OCI-LY1 (cell line): ENCODE measurements around the gene PIP5K1C.

ENCODE experiments used
- H2AFZ ChIP-seq: fragments of 200-600 bp; sonication (generic), shearing (Covaris generic); 2 replicates; pipeline ENCODE4 v1.6.0; 2014; ENCODE audit warnings: antibody characterized with exemption, mild to moderate bottlenecking, low read length
- H3F3A ChIP-seq: fragments of 200-600 bp; sonication (generic), shearing (Covaris generic); 2 replicates; pipeline ENCODE4 v1.6.0; 2014; ENCODE audit warnings: mild to moderate bottlenecking, antibody characterized with exemption, low read length, moderate library complexity; ENCODE audit not compliant: insufficient read depth
- H3K27ac ChIP-seq: fragments of 200-600 bp; sonication (generic); 2 replicates; pipeline ENCODE4 v1.5.1; 2014; ENCODE audit warnings: low read length, mixed run types, mild to moderate bottlenecking, low read depth; ENCODE audit not compliant: poor library complexity, severe bottlenecking
- H3K27me3 ChIP-seq: fragments of 200-600 bp; sonication (generic); 2 replicates; pipeline ENCODE4 v1.6.0; 2014; ENCODE audit warnings: antibody characterized with exemption, mild to moderate bottlenecking, low read length, moderate library complexity; ENCODE audit not compliant: insufficient read depth
- H3K36me3 ChIP-seq: fragments of 200-600 bp; sonication (generic); 2 replicates; pipeline ENCODE4 v1.6.1; 2014; ENCODE audit warnings: mild to moderate bottlenecking, antibody characterized with exemption, low read length, moderate library complexity, mixed read lengths; ENCODE audit not compliant: insufficient read depth
- H3K4me1 ChIP-seq: fragments of 200-600 bp; sonication (generic); 2 replicates; pipeline ENCODE4 v1.5.1; 2014; ENCODE audit warnings: mild to moderate bottlenecking, low read length, moderate library complexity; ENCODE audit not compliant: insufficient read depth, severe bottlenecking
- H3K4me2 ChIP-seq: fragments of 200-600 bp; sonication (generic), shearing (Covaris generic); 2 replicates; pipeline ENCODE4 v1.6.1; 2014; ENCODE audit warnings: low read length
- H3K4me3 ChIP-seq: fragments of 200-600 bp; sonication (generic); 2 replicates; pipeline ENCODE4 v1.5.1; 2014; ENCODE audit warnings: low read length, low read depth, mild to moderate bottlenecking, mixed read lengths; ENCODE audit not compliant: poor library complexity, severe bottlenecking
- H3K79me2 ChIP-seq: fragments of 200-600 bp; shearing (Covaris generic); 2 replicates; pipeline ENCODE4 v1.6.1; 2016; ENCODE audit warnings: mixed run types, low read length, mixed read lengths; ENCODE audit not compliant: insufficient read depth
- H3K9ac ChIP-seq: fragments of 200-600 bp; sonication (generic), shearing (Covaris generic); 2 replicates; pipeline ENCODE4 v1.6.1; 2014; ENCODE audit warnings: mild to moderate bottlenecking, low read length, mixed read lengths
- H3K9me2 ChIP-seq: fragments of 200-600 bp; sonication (generic), shearing (Covaris generic); 2 replicates; pipeline ENCODE4 v1.6.1; 2014; ENCODE audit warnings: low read depth, mild to moderate bottlenecking, low read length, mixed read lengths
- H3K9me3 ChIP-seq: fragments of 200-600 bp; shearing (Covaris generic); 2 replicates; pipeline ENCODE4 v1.6.1; 2014; ENCODE audit warnings: low read length, mixed read lengths
- H4K20me1 ChIP-seq: fragments of 200-600 bp; sonication (generic), shearing (Covaris generic); 2 replicates; pipeline ENCODE4 v1.6.0; 2016; ENCODE audit warnings: mild to moderate bottlenecking, low read length; ENCODE audit not compliant: insufficient read depth
- EZH2 ChIP-seq: fragments of 200-600 bp; sonication (generic), shearing (Covaris generic); IDR thresholded peaks from 2 replicates; pipeline ENCODE4 v1.8.0; 2017; ENCODE audit warnings: borderline replicate concordance, mixed run types, mild to moderate bottlenecking, antibody characterized with exemption, low read length, moderate library complexity, mixed read lengths
- TF ChIP-seq, protein P1 (sequence below): fragments of 200-600 bp; sonication (generic), shearing (Covaris generic); IDR thresholded peaks from 2 replicates; pipeline ENCODE4 v1.5.1; 2017; ENCODE audit warnings: mild to moderate bottlenecking, antibody characterized with exemption, low read length, moderate library complexity, mixed read lengths

The PIP5K1C gene

GRCh38 chr19:3601021-3601420 is 99.2 kb downstream of the PIP5K1C start:
- Histone ChIP-seq H3K27me3 (no peaks in the 10 kb centered on the region; the same call in 1 of the 2 replicates), H3K79me2 (no peaks in the 10 kb centered on the region), H3K4me3 (no peak overlapping the region), H3F3A (no peaks in the 10 kb centered on the region), H3K4me2 (no peak overlapping the region), H3K9me2 (no peaks in the 10 kb centered on the region), H3K4me1 (peaks cover 10% of the 10 kb centered on the region), H3K9me3 (no peaks in the 10 kb centered on the region), H2AFZ (no peak overlapping the region), H3K27ac (no peak overlapping the region), H3K36me3 (no peaks in the 10 kb centered on the region), H3K9ac (no peak overlapping the region), H4K20me1 (no peaks in the 10 kb centered on the region)
- no peak for TF ChIP-seq EZH2
- TF ChIP-seq, protein P1, sequence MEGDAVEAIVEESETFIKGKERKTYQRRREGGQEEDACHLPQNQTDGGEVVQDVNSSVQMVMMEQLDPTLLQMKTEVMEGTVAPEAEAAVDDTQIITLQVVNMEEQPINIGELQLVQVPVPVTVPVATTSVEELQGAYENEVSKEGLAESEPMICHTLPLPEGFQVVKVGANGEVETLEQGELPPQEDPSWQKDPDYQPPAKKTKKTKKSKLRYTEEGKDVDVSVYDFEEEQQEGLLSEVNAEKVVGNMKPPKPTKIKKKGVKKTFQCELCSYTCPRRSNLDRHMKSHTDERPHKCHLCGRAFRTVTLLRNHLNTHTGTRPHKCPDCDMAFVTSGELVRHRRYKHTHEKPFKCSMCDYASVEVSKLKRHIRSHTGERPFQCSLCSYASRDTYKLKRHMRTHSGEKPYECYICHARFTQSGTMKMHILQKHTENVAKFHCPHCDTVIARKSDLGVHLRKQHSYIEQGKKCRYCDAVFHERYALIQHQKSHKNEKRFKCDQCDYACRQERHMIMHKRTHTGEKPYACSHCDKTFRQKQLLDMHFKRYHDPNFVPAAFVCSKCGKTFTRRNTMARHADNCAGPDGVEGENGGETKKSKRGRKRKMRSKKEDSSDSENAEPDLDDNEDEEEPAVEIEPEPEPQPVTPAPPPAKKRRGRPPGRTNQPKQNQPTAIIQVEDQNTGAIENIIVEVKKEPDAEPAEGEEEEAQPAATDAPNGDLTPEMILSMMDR, result no peak

DNA sequence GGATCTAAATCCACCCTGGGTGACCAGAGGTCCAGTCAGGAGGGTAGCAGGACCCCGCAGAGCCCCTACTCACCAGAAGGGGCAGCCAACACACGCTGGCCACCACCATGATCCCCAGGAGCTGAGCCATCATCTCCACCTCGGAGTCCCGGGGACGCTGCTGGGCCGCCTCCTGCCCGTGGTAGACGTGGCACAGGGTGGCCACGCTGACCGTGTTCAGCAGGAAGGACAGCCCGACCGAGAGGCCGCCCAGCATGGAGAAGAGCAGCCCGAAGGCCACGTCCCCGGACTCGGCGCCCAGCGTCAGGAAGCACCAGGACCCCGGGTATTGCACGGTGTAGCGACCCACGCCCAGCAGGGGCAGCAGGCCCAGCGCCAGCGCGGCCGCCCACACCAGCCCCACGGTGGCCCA is 100.5 kb downstream of the PIP5K1C start:
- Histone ChIP-seq H3K9me2 (no peaks in the 10 kb centered on the region), H3K4me2 (no peak overlapping the region), H2AFZ (no peak overlapping the region), H3K27me3 (no peaks in the 10 kb centered on the region; the same call in 1 of the 2 replicates), H3K36me3 (no peaks in the 10 kb centered on the region), H4K20me1 (no peaks in the 10 kb centered on the region), H3K79me2 (no peaks in the 10 kb centered on the region), H3K27ac (no peak overlapping the region), H3K9ac (no peak overlapping the region), H3K9me3 (no peaks in the 10 kb centered on the region), H3K4me1 (peaks cover 4% of the 10 kb centered on the region), H3K4me3 (no peak overlapping the region), H3F3A (no peaks in the 10 kb centered on the region)
- no peak for TF ChIP-seq EZH2
- TF ChIP-seq, protein P1, result no peak

DNA sequence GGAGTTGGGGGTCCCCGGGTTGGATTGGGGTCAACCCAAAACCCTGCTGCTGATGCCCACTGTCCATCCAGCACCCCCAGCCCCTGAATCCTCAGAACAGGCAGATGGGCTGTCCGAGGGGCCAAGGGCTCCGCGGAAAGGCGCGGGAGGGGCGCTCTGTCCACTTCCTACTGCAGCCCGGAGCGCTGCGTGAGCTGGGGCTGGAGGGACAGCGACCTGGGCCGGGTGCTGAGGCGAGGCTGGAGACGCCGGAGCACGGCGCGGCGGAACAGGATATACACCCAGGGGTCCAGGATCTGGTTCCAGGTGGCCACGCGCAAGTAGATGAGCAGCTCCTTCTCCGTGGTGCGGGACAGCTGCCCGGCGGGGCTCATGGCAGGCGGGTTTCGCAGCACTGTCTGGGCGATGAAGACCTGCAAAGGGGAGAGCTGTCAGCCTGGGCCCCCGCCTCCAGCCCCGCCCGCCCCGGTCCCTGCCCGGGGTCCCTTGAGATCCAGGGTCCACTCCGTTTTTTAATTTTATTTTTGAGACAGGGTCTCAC is 104.7 kb downstream of the PIP5K1C start:
- H3K27me3 ChIP-seq, result no peaks in the 10 kb centered on the region; the same call in 1 of the 2 replicates
- no peaks in the 10 kb centered on the region for H3K9me2 ChIP-seq
- no peak overlapping the region for H3K4me2 ChIP-seq
- no peaks in the 10 kb centered on the region for H3K9me3 ChIP-seq
- H3K36me3 ChIP-seq, result no peaks in the 10 kb centered on the region
- no peaks in the 10 kb centered on the region for H4K20me1 ChIP-seq
- TF ChIP-seq, protein P1, result no peak
- TF ChIP-seq EZH2, result no peak
- H3K27ac ChIP-seq, result no peak overlapping the region
- H3F3A ChIP-seq, result no peaks in the 10 kb centered on the region
- no peaks in the 10 kb centered on the region for H3K79me2 ChIP-seq
- H3K4me1 ChIP-seq, result no peaks in the 10 kb centered on the region
- no peak overlapping the region for H3K9ac ChIP-seq
- no peak overlapping the region for H2AFZ ChIP-seq
- H3K4me3 ChIP-seq, result no peak overlapping the region
